Measurements from ENCODE around the gene CCDC24. TPM values are rescaled to one million over a fixed set of nuclear protein-coding genes. Genes with fewer than 3 reads are reported as not detected.

Gene CCDC24
- total RNA-seq, 2 experiments from 2014 or later: 1.8 to 2.2 TPM

- DNase-seq: no peak
- Mint-ChIP-seq H3K27me3 (no peaks in the 10 kb centered on the region), H3K4me3 (no peak overlapping the region), H3K27ac (no peak overlapping the region), H3K36me3 (ENCODE audit: low read depth) (no peaks in the 10 kb centered on the region), H3K4me1 (no peaks in the 10 kb centered on the region), H3K9me3 (no peaks in the 10 kb centered on the region)
- CTCF ChIA-PET: interaction anchor here (0.8 to 1.8 kb wide), 2 partner anchors 10 to 21 kb away, joined by 3 to 12 read pairs; no protein-coding TSS in a partner anchor
- POLR2A ChIA-PET: no interaction called here
Measured at GRCh38 chr1:44015206-44015605, 23.8 kb downstream of the CCDC24 start.

DNA sequence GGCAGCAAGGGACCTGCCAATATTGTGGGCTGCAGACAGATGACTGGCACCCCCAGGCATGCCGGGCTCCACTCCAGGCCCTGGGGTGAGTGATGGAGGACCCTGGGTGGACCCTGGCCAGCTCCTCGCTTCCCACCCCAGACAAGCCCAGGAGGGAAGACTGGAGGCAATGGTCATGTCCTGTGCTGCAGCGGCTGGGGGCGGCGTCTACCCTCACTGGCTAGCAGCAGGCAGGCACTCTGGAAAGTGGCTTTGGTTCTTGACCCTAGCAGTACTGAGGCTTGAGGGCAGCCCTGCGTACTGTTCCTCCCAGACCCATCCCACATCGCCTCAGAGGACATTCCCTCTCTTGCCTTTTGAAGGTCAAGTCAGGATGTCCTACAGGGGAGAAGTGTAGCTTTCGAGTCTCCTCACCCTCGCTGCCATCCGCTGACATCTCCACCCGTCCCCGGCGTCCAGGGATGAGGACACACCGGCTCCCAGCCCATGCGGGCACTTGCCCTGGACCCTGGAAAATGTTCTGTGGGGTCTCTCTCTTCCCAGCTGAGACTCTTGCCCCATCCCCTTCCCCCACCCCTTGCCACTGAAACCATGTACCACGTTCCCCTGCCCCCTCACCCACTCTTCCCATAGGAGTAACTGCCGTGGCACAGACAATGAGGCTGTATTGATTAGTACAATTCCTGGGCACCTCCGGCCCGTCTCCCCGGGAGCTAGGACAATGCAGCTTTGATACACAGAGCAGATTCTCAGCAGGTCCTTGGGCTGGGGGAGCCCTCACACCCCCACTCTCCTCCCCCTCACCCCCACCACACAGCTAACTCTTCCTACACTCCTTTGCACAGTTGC lies 24.9 kb downstream of the CCDC24 start:
- ChIA-PET POLR2A (no interaction called here), CTCF (no interaction called here)
- H3K9me3 Mint-ChIP-seq: no peaks in the 10 kb centered on the region
- H3K4me1 Mint-ChIP-seq: no peaks in the 10 kb centered on the region
- H3K27ac Mint-ChIP-seq: no peak overlapping the region
- DNase-seq: no peak
- H3K4me3 Mint-ChIP-seq: no peak overlapping the region
- H3K36me3 Mint-ChIP-seq (ENCODE audit: low read depth): no peaks in the 10 kb centered on the region
- no peaks in the 10 kb centered on the region for H3K27me3 Mint-ChIP-seq

GRCh38 chr1:44016890-44017400 lies 25.5 kb downstream of the CCDC24 start:
- Mint-ChIP-seq H3K4me3 (no peak overlapping the region), H3K27me3 (no peaks in the 10 kb centered on the region), H3K36me3 (ENCODE audit: low read depth) (peaks cover 2% of the 10 kb centered on the region), H3K4me1 (no peaks in the 10 kb centered on the region), H3K27ac (no peak overlapping the region), H3K9me3 (no peaks in the 10 kb centered on the region)
- POLR2A ChIA-PET: no interaction called here
- CTCF ChIA-PET: interaction anchor here (0.6 kb wide), 1 partner anchor 623 kb away, joined by 3 read pairs; no protein-coding TSS in a partner anchor
- no peak for DNase-seq

- CTCF ChIA-PET: no interaction called here
- Mint-ChIP-seq H3K36me3 (ENCODE audit: low read depth) (peaks cover 2% of the 10 kb centered on the region), H3K27ac (no peak overlapping the region), H3K4me3 (no peak overlapping the region), H3K27me3 (no peaks in the 10 kb centered on the region), H3K4me1 (no peaks in the 10 kb centered on the region), H3K9me3 (no peaks in the 10 kb centered on the region)
- no peak for DNase-seq
- POLR2A ChIA-PET: interaction anchor here (1.1 kb wide), 1 partner anchor 44 kb away, joined by 3 read pairs; no protein-coding TSS in a partner anchor
Measured at GRCh38 chr1:44019466-44019948, 28.1 kb downstream of the CCDC24 start.

- ChIA-PET CTCF (interaction anchor here (1.1 to 2.6 kb wide), 2 partner anchors 15 to 16 kb away, joined by 3 to 14 read pairs; no protein-coding TSS in a partner anchor), POLR2A (no interaction called here)
- no peak overlapping the region for H3K4me3 Mint-ChIP-seq
- H3K27ac Mint-ChIP-seq: no peak overlapping the region
- H3K9me3 Mint-ChIP-seq: no peaks in the 10 kb centered on the region
- H3K36me3 Mint-ChIP-seq (ENCODE audit: low read depth): peaks cover 2% of the 10 kb centered on the region
- H3K4me1 Mint-ChIP-seq: no peaks in the 10 kb centered on the region
- no peak for DNase-seq
- H3K27me3 Mint-ChIP-seq: no peaks in the 10 kb centered on the region
Measured at GRCh38 chr1:44020464-44020863, 29.1 kb downstream of the CCDC24 start.

DNA sequence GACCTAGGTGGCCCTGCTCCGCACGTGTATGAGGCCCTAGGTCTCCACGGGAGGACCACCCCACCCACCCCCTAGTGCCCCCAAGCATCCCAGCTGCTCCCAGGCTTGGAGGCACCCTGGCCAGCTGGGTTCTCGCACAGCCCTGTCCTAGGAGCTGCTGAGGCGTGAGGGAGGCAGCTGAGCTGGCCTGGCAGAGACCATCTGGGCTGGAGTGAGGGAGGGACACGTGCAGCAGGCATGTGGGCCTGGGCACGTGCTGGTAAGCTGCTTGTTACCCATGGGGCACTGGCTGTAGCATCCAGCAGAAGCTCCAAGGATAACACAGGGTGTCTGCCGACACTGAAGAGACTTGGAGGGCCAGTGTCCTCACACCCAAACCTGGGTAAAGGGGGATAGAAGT lies 29.8 kb downstream of the CCDC24 start:
- H3K4me1 Mint-ChIP-seq: no peaks in the 10 kb centered on the region
- H3K27ac Mint-ChIP-seq: no peak overlapping the region
- no peak overlapping the region for H3K4me3 Mint-ChIP-seq
- no peaks in the 10 kb centered on the region for H3K9me3 Mint-ChIP-seq
- DNase-seq: no peak
- no peaks in the 10 kb centered on the region for H3K27me3 Mint-ChIP-seq
- ChIA-PET POLR2A (no interaction called here), CTCF (interaction anchor here (1.1 to 2.6 kb wide), 2 partner anchors 16 kb away, joined by 3 to 14 read pairs; no protein-coding TSS in a partner anchor)
- peaks cover 2% of the 10 kb centered on the region for H3K36me3 Mint-ChIP-seq (ENCODE audit: low read depth)

DNA sequence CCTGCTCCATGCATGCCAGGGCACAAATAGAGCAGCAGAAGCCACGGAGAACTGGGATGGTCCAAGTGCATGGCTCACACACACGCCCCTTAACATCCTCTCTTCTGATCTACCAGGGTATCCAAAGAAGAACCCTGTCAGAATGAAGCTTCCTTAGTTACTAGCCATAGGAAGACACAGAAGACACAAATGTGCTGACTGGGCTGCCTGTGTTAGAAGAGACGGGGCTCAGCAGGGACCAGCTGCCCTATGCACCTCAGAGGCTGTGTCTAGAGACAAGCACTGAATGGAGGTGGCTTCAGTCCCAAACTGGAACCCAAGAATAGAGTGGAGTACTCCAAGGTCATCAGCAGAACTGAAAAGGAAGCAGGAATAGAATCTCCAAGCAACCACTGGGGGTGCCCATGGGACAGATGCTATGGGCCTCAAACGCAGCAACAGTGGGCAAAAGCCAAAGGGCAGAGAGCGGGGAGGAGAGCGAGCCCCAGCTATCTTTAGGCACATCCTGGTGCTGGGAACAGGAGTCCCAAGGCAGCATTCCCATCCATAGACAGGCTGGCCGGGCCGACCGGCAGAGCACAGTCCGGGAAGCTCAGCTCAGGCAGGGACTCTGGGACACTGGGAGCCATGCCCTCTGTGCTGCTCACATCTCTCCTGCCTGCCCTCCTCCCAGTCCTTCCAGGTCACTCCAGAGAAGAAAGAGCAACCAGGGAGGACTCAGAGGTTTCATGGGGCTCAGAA lies 30.4 kb downstream of the CCDC24 start:
- H3K36me3 Mint-ChIP-seq (ENCODE audit: low read depth): peaks cover 2% of the 10 kb centered on the region
- DNase-seq: no peak
- H3K27me3 Mint-ChIP-seq: no peaks in the 10 kb centered on the region
- no peaks in the 10 kb centered on the region for H3K4me1 Mint-ChIP-seq
- no peak overlapping the region for H3K4me3 Mint-ChIP-seq
- CTCF ChIA-PET: interaction anchor here (2.6 kb wide), 1 partner anchor 16 kb away, joined by 14 read pairs; no protein-coding TSS in a partner anchor
- no peak overlapping the region for H3K27ac Mint-ChIP-seq
- H3K9me3 Mint-ChIP-seq: no peaks in the 10 kb centered on the region
- POLR2A ChIA-PET: interaction anchor here (0.8 kb wide), 1 partner anchor 610 kb away, joined by 3 read pairs; no protein-coding TSS in a partner anchor

DNA sequence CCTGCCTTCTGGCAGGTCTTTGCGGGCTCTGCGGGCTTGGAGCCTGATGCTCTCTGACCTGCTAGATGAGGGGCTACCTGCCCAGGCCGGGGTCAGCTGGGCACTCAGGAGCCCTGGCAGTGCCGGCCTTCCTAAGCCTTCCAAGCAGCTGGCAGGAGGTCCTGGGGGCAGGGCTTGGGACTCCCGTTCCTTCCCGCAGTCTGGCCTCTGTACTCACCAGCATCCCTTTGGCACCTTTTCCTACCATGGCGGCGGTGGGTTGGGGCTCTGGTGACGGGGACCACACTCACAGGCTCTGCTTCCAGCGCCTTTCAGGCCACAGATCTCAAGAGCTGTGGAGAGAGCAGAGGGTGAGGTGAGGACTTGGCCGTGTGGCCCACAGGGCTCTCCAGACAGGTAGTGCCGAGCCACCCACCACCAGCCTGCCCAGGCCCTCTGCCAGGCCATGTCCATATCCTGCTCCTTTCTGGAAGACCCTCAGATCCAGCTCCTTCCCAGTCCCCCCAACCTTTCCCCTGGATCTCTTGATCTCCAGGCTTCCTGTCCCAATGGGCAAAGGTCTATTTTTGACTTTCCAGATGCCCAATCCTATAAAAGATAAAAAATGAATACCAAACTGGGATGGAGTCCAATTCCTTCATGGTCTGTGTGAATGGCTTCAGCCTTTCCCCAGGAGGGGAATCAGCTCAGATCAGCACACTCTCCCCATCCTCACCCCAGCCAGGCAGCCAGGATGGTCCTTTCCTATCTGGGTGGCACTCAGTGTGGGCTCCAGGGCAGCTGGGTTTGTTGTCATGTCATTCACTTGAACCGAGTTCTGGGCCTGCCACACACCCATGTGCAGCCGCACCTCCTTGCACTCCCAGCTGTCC lies 32.9 kb downstream of the CCDC24 start:
- Mint-ChIP-seq H3K27me3 (no peaks in the 10 kb centered on the region), H3K36me3 (ENCODE audit: low read depth) (peaks cover 2% of the 10 kb centered on the region)
- DNase-seq: no peak

GRCh38 chr1:44024903-44025525 lies 33.6 kb downstream of the CCDC24 start:
- H3K4me3 Mint-ChIP-seq: no peak overlapping the region
- no peak for DNase-seq
- H3K27ac Mint-ChIP-seq: no peak overlapping the region
- CTCF ChIA-PET: interaction anchor here (0.7 to 1.5 kb wide), 2 partner anchors 8 to 11 kb away, joined by 3 to 9 read pairs; no protein-coding TSS in a partner anchor
- POLR2A ChIA-PET: no interaction called here
- H3K9me3 Mint-ChIP-seq: no peaks in the 10 kb centered on the region
- H3K36me3 Mint-ChIP-seq (ENCODE audit: low read depth): peaks cover 2% of the 10 kb centered on the region
- no peaks in the 10 kb centered on the region for H3K27me3 Mint-ChIP-seq
- peaks cover 17% of the 10 kb centered on the region for H3K4me1 Mint-ChIP-seq

More for the DNA sequence above, 32.9 kb downstream of the CCDC24 start:
- no peaks in the 10 kb centered on the region for H3K9me3 Mint-ChIP-seq
- CTCF ChIA-PET: interaction anchor here (1.5 kb wide), 1 partner anchor 12 kb away, joined by 9 read pairs; no protein-coding TSS in a partner anchor
- no peak overlapping the region for H3K27ac Mint-ChIP-seq
- H3K4me3 Mint-ChIP-seq: no peak overlapping the region
- POLR2A ChIA-PET: no interaction called here
- peaks cover 12% of the 10 kb centered on the region for H3K4me1 Mint-ChIP-seq

DNA sequence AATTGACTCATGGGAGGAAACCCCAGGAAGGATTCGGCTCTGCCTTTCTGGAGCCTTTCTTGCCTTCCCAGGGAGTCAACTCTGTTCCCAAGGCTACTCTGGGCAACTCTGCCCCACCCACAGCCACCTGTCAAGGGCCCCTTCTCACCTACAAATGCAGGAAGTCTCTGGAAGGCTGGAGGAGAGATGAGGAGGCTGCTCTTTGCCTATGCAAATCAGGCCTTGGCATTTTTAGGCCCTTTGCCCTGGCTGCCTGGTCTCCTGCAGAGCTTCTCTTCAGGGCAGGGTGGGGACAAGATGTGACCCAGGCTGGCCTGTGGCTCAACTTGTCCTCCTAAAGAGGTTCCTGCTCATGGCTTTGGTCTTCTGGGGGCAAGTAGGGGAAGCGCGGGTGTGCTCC lies 34.4 kb downstream of the CCDC24 start:
- no peak overlapping the region for H3K4me3 Mint-ChIP-seq
- H3K27me3 Mint-ChIP-seq: no peaks in the 10 kb centered on the region
- no peaks in the 10 kb centered on the region for H3K9me3 Mint-ChIP-seq
- H3K4me1 Mint-ChIP-seq: peaks cover 17% of the 10 kb centered on the region
- peaks cover 2% of the 10 kb centered on the region for H3K36me3 Mint-ChIP-seq (ENCODE audit: low read depth)
- ChIA-PET POLR2A (no interaction called here), CTCF (interaction anchor here (0.7 to 1.5 kb wide), 2 partner anchors 7 to 10 kb away, joined by 3 to 9 read pairs; no protein-coding TSS in a partner anchor)
- no peak overlapping the region for H3K27ac Mint-ChIP-seq
- DNase-seq: no peak

DNA sequence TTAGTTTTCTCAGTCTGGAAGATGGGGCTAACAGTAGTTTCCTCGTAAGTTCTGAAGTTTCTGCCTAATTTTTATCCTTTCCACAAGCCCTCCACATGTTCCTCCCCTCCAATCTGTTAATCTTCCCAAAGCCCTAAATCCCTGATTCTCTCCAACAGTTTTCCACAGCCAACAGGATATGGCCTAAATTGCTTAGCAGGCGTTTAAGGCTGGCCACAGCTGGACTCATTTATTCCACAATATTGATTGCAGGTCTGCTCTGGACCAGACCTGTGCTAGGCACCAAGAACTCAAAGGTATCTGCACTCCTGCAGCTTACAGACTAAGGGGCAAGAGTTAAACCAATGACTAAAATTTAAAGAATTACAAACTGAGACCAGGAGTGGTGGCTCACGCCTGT lies 35.9 kb downstream of the CCDC24 start:
- Mint-ChIP-seq H3K27ac (no peak overlapping the region), H3K27me3 (no peaks in the 10 kb centered on the region), H3K4me1 (peaks cover 26% of the 10 kb centered on the region), H3K36me3 (ENCODE audit: low read depth) (no peaks in the 10 kb centered on the region), H3K9me3 (no peaks in the 10 kb centered on the region), H3K4me3 (no peak overlapping the region)
- POLR2A ChIA-PET: no interaction called here
- no peak for DNase-seq
- CTCF ChIA-PET: interaction anchor here (1.4 kb wide), 2 partner anchors 9 to 21 kb away, joined by 5 read pairs; no protein-coding TSS in a partner anchor
